AML-193 (cell line): ENCODE results near the gene SP8.
"Not testable (repeated sequence)": the region's sequence is repeated elsewhere in the genome, so short reads cannot be mapped to it uniquely, and the experiment has no call there.

Experiments
- DNase-seq, 2 experiments: peaks; one replicate each; lab custom pipeline; 2025; lab: John Stamatoyannopoulos, UW

The SP8 gene

GRCh38 chr7:20786779-20787659, at the start of gene SP8:
Gene SP8 (minus strand): TSS chr7:20786886. CDS start chr7:20786798, 88 bp downstream.
- no peak for DNase-seq

- not testable (repeated sequence) for DNase-seq
These were observed 49.7 kb upstream of the SP8 start for GRCh38 chr7:20836424-20836823.

GRCh38 chr7:20835111-20835750, 48.5 kb upstream of the SP8 start:
- DNase-seq: no peak

DNA sequence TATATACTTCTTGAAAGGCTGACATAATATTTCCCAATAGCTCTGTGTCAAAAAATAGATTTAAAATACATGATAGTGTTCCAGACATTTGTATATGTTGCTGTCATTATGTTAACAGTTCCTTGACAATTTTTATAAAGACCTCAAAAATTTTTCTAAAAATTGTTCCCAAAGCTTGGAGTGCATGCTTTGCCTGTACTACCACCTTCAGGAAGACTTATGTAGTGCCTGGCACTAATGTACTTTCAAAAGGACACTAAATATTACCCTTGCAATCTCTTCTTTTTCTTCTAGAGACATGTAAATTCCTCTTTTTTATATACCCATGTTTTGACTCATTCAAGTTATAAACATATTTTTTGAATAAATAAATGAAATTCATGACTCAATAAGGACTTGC, 48.0 kb upstream of the SP8 start:
- DNase-seq: no peak

GRCh38 chr7:20831956-20832355, 45.3 kb upstream of the SP8 start:
- no peak for DNase-seq

DNA sequence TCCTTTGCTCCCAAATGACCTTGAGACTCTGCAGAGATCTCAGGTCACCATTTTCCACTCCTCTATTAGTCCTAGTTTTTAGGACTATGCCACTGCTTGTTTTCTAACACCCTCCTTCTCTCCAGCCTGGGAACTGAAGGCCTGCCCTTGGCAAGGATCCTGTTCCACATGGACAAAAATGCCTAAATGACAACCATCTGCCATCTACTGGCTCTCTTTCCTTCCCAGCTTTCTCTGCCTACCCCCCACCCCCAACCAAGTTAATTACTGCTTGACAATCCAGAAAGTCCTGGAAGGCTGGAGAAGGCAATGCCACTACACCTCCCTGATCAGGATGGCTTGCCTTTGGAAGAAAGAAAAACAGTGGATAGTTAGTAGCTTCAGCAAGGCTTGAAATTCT, 44.8 kb upstream of the SP8 start:
- DNase-seq: no peak

GRCh38 chr7:20828947-20829346, 42.3 kb upstream of the SP8 start:
- DNase-seq: no peak

- no peak for DNase-seq
These were observed 40.5 kb upstream of the SP8 start for GRCh38 chr7:20827172-20827571.

DNA sequence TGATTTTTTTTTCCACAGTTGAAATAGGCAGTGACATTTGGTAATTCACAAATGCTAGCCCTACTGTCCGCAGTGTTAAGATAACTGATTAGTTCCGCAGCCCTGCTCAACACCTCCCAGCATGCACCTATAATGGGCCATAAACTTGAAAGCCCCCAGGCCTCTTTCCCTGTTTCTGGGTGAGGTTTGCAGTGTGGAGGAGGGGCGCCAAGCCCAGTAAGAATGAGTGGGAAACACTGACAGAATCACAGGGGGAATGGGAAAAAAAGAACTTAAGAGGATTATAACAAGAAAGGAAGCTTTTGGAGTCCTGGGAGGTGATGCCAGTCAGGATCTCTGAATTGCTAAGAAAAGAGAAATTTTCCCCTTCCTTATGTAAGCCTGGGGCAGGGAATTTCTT, 39.6 kb upstream of the SP8 start:
- DNase-seq: no peak

DNA sequence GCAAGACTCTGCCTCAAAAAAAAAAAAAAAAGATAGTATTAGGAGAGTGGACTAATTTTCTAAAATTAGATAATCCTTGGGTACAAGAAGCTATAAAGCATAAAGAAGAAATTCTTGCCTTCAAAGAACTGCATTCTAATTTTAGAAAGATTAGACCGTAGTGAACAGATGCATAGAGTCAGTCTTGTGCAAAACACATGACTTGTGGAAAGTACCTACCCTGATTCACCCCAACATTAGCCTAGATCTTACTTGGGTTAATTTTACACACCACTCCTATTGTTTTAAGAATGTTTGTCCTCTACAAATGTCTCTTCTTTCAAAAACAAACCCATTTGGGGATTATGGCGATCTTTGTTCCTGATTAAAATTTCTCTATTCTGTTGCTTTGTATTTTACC, 38.9 kb upstream of the SP8 start:
- DNase-seq: no peak

DNA sequence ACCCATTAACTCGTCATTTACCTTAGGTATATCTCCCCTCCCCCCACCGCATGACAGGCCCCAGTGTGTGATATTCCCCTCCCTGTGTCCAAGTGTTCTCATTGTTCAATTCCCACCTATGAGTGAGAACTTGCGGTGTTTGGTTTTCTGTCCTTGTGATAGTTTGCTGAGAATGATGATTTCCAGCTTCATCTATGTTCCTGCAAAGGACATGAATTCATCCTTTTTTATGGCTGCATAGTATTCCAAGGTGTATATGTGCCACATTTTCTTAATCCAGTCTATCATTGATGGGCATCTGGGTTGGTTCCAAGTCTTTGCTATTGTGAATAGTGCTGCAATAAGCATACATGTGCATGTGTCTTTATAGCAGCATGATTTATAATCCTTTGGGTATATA, 34.7 kb upstream of the SP8 start:
- DNase-seq: not testable (repeated sequence)

- DNase-seq: no peak
These were observed 29.8 kb upstream of the SP8 start for GRCh38 chr7:20816372-20816959.

DNA sequence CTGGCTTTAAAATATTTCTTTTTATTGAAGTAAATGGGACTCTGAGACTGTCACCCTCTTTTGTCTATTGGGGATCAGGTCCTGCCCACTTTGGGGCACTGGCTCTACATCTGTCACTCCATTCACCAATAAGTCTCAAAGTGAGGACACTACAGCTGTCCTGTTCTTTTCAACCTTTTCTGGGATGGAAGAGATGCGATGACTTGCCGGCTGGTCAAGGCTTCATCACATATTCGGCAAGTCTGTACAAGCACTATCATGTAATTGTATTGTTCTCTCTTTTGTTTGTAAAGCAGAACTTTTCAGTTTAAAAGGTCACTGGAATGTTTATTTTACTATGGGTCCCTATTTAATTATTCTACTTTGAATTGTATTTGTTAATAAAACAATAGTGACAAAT, 17.7 kb upstream of the SP8 start:
- no peak for DNase-seq

- no peak for DNase-seq
These were observed 13.1 kb upstream of the SP8 start for GRCh38 chr7:20799566-20800366.

DNA sequence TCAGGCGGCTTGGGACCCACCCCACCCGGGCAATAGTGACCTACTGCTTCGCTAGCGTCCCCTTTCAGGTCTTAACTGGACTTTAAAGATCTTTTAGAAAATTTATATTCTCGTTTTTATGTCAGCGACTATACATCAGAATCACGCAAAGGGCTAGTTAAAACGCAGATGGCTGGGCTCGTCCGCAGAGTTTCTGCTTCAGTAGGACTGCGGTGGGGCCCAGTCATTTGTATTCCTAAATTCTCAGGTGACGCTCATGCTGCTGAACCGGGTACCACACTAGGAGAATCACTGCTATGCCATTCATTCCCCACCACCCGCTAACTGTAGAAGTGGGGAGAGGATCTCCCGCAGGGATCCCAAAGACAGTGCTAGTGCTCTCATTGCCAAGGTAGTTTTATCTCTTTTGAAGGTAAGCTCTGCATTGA, 12.0 kb upstream of the SP8 start:
- DNase-seq: no peak

GRCh38 chr7:20798081-20798693, 11.5 kb upstream of the SP8 start:
- DNase-seq: no peak

GRCh38 chr7:20797462-20798080, 10.9 kb upstream of the SP8 start:
- no peak for DNase-seq

GRCh38 chr7:20797042-20797461, 10.4 kb upstream of the SP8 start:
- DNase-seq: no peak

DNA sequence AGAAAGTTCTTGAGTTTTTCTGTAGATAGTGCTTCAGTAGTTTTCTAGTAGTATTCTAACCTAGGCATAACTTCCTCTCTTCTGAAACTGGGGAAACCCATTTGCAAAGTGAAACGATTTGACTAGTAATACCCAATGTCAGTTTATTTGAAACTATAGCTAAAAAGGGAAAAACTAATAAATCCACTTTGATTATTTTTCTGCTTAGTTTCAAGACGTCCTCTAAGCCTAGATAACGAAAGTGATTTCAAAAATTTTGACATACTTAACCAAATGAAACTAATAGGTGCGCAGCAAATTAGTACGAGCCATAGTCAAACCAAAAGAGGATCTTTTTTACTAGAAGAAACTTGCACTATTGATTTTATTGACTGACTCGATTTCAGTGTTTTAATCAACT, 9.8 kb upstream of the SP8 start:
- DNase-seq: no peak

DNA sequence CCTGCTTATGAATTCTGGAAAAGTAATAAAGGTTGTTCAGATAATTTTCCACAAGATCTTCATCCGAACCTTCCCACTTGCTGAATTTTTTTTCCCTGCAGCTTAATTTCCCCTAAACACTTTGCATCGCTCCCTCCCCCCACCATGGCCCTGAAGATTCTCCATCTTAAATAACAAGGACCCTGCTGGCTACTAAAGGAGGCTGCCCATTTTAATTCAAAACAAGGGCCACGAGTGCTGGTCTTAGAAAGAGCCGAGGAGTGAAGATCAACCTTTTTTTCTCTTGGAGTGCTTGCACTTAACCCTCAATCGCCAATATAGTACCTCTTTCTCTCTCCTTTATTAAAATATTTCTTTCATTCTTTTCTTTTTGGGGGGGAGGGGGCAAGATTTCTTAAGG, 9.2 kb upstream of the SP8 start:
- no peak for DNase-seq

GRCh38 chr7:20795361-20795760, 8.7 kb upstream of the SP8 start:
- no peak for DNase-seq
